HCEC 1CT (cell line): ENCODE measurements around the gene GDF2.

Experiments used
- DNase-seq: peaks from one replicate; pipeline ENCODE4 v3.0.0-alpha.2; 2017

Gene GDF2

GRCh38 chr10:47371629-47372485 lies 49.6 kb downstream of the GDF2 start:
- DNase-seq, result no peak

DNA sequence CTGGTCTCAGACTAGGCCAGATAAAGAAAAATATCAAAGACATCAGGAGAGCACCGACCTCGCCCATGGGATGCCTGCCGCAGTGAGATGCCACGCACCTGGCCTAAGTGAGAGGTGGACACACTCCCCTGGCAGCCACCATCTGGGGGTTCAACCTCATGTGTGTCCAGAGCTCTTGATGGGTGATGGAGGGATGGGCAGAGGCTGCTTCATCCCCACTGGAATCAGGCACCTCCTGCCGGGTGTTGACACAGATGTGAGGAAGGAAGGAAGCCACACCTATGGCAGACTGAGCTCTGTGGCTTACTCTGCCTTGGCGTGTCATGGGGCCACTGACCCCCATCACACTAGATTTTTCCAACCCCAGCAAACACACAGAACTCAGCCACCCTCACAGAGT lies 50.5 kb downstream of the GDF2 start:
- DNase-seq, result no peak

DNA sequence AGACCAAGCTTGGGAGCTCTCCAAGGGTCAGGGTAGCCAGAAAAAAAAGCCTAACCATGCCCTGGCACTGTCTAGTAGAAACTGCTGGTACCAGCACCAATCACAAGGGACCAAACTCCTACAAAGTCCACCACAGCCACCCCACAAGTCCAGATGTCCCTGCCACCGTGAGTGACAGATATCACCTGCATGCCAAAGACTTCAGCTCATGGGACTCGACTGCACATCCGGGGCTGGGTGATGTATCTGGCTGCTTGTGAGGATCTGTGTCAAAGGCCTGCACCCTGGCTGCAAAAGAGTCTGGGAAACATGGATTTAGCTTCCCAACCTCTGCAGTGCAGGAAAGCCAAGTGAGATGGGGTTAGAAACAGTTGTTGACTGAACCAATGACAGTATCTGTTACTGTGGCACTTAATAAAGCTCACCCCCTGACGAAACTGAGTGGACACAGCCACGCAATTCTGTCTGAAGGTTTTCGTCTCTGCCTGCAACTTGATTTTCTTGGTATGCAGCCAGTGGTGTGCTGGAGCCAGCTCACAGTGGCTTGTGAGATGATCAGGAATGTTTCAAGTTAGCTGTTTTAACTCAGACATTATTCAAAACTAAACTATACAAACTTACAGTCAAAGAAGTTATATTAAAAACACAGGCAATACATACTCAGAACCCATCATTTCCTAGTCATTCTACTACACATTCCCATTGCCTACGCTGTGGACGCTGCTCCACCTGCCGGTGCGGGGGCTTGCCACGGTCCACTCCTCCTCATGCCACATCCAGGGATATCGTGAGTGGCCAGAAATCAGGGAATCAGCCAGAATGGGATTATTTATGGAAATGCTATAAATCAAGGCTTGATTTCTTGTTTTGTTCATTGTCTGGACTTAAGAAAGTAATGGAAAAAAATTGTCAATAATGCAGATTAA lies 52.6 kb downstream of the GDF2 start:
- DNase-seq, result no peak

- DNase-seq, result no peak
Observed at GRCh38 chr10:47376522-47377220, 54.4 kb downstream of the GDF2 start.
